HK-2 (cell line): ENCODE data around the gene HNRNPA3.
"Not testable (repeated sequence)": the region's sequence is repeated elsewhere in the genome, so short reads cannot be mapped to it uniquely, and the experiment has no call there.

Experiments
- DNase-seq: peaks from one replicate; pipeline ENCODE4 v3.0.0-alpha.2; 2018; ENCODE audit not compliant: unreplicated experiment

Gene HNRNPA3

DNA sequence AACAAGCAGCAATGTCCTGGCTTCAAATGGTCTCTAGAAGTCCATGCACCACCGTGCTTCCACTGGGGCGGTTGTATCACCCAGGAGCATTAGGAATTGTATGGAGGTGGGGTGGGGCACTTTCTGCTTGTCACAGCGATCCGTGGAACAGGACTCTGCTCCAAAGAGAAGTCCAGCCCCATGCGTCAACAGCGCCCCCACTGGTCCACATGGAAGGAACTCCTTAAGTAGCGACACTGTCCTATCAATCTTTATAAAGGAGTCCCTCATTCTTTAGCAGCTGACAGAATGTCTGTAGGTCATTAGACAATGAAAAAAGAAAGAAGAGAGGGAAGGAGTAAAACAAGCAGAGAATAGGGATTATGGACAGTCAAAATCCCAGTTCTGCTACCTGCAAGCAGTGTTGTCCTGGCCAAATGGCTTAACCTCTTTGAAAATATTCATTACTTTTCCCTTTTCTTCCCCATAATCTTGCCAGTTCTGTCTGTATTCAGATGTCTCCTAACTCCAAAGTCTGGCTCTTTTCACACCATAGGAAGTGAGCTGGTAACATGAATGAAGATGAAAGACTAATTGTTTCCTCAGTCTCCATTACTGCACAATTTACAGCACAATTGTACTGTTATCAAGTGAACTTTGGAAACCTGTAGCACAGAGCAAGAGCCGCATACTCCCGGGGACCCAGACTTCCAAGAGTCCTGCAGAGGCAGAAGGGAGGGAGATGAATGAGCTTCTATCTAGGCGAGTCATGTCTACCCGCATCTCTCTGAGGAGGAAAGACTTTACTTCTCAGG, 42.0 kb downstream of the HNRNPA3 start:
- no peak for DNase-seq

DNA sequence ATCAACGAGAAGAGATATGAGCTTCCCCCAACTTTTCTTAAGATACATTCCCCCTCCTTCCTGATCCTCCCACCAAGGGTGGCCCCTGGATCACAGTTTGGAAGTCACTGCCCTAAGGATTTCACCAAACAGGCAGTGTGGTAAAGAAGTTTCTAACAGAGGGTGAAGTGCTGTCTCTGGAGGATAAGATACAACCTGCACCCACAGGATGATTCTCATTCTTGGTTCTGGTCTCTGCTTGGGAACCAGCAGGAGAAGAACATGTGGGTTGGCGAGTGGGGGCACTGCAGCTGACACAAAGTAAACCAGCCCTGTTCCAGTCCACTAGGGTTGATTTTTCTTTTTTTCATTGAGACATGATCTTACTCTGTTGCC, 42.6 kb downstream of the HNRNPA3 start:
- DNase-seq = no peak

DNA sequence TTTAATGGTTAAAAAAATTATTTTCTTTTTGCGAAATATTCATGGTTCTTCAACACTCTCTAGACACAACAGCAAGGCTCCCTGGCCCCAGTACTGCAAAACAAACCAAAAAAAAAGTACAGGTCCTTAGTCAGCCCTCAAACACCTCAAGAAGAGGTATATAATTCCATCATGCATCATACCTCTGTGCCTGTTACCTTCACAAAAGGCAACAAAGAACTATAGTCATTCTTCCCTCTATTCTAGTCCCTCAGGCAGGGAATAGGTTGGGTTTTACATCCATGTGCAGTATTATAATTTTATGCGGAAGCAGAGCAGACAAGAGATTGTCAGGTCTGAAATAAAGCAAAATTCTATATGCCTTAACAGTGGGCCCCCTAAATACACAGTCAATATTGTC, 43.4 kb downstream of the HNRNPA3 start:
- no peak for DNase-seq

DNA sequence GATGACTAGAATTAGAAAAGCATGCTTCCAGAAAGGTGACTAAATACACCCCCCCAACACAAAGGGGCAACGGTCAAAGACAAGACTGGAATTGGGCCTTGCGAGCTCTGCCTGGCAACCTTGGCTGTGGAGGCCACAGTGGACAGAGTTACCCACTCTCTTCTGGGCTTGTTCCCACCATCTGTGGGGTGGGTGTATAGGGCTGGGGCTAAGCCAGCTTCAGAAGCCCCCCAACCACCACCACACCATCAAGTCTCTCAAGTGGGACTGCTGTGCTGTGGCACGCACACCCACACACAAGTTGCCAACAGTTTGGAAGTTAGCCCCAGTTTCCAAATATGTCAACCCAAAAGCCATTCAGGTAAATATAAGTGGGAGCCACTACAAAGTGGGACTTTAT, 44.1 kb downstream of the HNRNPA3 start:
- DNase-seq = no peak

DNA sequence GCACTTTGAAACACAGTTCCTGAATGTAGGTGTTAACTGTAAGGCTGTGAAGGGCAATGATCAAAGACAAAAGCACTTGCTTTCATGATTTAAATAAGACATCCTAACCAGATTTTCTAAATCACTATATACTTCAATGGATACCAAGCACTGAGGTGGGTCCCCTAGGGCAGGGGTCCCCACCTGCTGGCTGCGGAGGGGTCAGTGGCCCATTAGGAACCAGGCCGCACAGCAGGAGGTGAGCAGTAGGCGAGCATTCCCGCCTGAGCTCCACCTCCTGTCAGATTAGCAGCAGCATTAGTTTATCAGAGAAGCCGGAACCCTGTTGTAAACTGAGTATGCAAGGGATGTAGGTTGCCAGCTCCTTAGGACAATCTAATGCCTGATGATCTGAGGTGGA, 44.9 kb downstream of the HNRNPA3 start:
- DNase-seq = no peak

DNA sequence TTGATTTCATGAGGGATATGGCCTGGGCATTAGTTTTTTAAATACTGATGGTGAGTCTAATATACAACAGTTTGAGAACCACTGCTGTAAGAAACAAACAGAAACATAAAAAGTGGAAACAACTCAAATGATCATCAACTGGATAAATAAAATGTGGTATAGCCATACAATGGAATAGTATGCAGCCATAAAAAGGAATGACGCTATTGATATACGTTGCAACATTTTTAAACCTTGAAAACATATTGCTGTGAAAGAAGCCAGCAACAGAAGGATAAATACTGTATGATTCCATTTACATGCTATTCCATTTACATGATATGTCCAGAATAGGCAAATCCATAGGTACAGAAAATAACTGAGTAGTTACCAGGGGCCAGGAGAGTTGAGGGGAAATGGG, 45.5 kb downstream of the HNRNPA3 start:
- no peak for DNase-seq

DNA sequence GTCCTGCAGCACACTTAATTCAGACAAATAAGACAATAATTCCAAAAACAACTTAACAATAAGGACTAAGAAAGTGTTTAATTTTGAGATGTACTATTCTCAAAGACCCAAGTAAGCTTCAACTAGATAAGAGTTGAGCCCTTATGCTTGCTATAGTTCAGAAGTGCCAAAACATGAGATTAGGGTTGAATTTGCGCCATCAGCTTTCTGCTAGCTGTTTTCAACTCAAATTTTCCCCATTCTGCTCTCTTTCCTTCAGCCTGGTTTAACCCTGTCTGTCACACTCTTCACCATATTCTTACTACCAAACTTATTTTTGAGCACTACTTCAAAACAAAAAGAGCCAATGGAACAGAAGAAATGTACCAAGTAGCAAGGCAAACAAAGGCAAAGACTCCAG, 47.8 kb downstream of the HNRNPA3 start:
- no peak for DNase-seq

DNA sequence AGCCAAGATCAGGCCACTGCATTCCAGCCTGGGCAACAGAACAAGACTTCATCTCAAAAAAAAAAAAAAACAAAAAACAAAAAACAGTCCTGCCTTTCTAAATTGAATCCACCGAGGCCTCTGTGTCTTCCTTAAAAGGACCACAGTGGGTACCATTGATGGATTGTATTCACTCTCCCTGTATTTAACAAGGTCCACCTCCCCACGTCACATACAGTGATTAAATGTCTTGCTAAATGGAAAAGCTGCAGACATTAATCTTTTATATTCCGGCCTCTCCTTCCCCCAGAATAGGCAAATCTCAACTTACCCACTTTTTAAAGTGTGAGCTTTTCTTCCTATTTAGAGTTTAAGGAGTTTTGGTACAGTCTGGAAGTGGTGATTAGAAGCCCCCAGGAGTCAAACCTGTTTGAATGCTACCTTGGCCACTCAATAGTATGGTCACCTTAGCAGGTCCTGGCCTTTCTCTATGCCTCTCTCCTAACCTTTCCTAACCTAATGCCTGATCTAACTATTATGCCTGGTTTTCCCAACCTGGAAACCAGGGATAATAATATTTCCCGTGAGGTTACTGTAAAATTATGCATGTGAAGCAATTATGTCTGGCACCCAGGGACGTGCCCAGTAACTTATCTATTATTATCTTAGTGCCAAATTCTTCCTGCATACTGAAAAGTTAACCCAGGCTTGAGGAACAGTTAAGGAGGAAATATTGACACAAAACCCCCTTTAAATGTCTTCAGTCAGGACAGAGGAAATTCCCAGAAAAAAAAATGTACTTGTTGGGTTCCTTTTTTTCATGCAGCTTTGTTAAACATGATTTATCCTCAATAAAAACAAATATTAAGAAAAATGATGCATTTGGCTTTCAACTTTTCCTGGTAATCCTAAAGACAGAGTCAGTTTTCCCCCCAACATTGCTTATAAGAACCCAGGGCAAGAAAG, 48.8 kb downstream of the HNRNPA3 start:
- no peak for DNase-seq

DNA sequence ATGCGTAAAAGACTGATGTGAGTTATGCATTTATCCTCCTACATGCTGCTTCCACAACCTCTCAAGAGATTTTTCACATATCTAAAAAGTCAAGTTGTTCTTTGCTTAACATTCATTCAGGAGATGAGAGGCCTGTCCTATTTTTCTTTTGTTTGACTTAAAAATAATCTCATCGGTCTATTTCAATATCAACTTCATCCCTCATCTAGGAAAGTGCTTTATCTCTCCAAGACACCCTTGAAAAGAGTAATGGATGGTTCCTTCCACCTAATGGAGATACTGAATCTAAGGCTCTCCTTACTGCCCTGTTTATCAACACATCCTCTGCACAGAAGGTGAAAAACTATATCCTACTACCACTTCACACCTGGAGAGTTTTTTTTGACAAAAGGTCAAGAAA, 49.5 kb downstream of the HNRNPA3 start:
- DNase-seq = no peak

DNA sequence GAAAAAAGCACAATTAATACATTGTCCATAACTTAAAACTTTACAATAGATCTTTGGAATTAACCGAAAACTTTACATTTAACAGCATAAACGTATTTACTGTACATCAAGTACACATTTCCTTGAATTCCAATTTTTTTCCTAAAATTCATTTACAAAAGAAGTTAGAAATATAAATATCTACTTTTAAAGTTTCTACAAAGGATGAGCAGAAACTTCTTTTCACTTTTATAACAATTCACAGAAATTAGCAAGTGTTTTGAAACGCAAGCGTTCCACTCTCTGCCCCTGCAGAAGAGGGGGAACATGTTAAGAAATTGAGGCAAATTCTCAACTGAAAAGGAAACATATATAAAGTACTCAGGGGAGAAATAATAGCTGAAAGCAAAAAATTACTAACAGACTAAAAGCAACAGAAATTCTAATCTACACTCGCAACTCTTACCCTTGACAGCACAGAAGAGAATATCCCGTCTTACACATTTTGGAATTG, 50.4 kb downstream of the HNRNPA3 start:
- DNase-seq = no peak

DNA sequence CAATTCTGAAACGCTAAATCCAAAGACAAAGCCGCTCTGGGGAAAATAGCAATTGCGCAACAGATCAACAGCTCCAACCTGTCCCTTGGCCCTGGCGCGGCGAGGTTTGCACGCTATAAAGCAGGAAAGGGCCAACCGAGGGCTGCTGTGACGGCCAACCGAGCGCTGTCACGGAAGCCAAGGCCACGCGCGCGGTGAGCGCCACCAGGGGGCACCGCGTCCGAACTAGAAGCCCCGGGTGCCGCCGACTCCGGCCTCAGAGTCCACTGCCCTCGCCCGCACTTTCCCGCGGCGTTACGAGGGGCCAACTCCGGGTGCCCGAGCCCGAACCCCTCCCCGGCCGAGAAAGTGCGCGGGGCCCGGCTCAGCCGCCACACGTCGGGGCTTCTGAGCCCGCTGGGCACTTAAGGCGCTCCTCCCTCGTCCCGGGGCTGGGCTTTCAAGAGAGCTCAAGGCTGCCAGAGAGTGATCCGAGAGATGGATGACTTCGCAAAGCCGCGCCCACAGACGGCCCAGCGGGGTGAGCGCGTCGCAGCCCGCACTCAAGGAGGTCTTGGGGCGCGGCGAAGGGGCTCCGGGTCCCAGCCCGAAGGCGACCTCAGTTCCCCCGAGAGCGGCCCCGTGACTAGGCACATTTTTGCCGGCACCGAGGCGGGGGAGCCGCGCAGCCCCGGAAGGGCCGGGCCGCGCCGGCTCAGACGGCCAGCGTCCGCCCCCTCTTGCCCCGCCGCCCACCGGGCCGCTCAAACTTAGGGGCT, 51.0 kb downstream of the HNRNPA3 start:
- peak; percentile 96 for DNase-seq

DNA sequence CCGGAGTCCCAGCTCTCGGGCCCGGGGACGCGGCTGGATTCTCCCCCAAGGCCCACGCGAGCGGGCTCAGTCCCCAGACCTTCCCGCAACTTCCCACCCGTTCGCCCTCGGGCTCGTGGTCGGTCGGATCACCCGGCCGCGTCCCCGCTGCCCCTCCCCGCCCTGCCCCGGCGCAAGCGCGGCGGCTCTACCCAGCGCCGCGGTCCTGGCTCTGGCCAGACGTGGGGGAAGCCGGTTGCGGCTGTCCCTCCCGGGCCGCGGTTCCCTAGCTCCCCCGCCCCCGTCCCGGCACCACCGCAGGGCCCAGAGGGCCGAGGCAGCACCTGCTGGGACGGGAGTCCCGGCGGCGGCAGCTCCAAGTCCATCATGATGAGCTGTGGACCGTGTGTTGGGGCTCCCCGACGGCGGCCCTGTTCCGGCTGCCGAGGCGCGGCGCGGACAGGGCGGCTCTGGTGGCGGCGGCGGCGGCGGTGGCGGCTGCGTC, 51.7 kb downstream of the HNRNPA3 start:
- DNase-seq = no peak

DNA sequence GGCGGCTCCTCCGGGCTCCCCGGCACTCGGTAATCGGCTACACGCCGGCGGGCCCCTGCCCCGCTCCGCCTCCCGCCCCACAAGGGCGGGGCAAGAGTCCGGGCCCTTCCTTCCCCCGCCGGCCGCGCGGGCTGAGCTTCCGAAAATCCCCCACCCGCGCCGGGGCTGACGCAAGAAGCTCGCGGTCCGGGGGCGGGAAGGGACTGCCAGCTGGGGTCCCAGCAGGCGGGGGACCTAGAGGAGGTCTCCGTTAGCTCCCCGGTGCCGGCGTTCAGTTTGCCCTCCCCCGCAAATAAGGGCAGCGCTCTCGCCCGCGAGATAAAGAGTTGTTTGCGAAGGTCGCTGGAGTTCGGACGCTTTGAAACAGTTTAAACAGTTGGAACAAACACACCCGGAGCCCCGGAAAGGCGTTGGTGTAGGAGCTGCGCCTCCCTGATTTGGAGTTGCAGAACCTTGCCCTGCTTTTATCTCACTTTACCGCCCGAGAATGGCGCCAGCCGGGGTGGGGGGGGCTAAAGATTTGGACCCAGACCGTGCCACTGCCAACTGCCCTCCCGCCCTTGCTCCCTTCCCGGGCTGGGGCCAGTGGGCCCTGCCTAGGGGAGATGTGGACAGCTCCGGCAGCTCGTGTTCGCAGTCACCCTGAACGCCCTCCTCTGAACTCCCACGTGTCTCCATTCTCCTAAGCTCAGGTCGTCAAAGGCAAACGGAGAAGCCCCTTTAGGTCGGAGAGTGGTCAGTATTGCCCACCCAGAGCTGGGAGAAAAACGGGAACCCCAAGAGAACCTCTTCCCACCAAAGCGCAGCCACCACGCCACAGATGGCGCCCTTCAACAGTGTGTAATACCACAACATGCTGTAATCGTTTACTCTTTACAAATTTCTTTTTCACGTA, 52.3 kb downstream of the HNRNPA3 start, which contains the start of gene NFE2L2:
Gene NFE2L2, minus strand, starts transcription at position 35 of the 895 bp plus-strand sequence. CDS start 151 bp downstream, outside the sequence.
- DNase-seq = peak; percentile 87

DNA sequence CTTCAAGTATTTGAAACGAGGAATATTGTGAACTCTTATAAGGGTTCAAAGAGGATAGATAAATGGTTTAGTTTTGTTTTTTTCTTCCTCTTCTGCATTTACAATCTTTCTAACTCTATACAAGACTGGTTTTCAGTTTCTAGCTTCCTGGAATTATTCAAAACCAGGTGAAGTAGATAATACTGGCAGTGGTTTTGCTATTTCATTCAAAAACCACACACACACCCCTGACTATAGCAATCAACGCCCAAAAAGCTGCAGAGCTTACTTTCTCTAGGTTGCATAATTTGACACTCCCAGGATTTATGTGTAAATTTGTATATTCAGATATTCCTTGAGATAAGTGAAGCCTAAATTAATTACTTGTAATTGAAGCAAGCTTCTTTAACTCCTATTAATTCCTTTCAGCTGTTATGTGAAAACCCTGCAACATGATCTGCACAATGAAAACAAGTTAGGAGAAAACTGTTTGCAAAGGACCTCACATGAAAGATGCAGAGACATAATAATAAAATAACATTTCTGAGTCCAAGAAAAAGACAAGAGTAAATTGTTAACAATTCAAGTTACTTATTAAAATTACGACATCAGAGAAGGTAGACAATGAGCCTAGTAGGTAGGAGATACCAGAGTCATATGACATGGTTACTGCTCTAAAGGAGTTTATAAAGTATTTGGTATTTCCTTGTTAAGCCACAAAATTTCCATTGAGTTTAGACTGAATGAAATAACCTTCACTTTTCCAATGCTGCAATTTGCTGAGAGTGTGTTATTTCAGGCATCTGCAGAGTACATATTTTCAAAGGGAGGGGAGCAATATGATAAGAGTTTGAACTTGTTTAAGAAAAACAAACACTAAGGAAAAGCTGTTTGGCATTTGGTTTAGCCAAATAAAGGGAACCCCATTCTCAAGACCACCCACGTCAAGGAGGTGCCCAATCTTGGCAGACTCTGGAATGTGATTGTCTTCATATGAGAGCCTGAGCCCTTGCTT, 53.5 kb downstream of the HNRNPA3 start:
- no peak for DNase-seq

DNA sequence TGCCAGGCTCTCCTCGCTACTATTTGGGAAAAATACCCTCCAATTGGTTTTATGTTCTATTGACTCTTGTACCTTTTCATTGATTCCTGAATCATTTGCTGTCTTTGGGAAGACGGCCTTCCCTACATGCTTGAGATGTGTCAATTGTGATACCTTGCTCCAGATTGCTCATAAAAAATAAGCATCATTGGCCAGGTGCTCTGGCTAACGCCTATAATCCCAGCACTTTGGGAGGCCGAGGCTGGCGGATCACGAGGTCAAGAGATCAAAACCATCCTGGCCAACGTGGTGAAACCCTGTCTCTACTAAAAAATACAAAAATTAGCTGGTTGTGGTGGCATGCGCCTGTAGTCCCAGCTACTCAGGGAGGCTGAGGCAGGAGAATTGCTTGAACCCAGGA, 54.4 kb downstream of the HNRNPA3 start:
- DNase-seq = not testable (repeated sequence)

DNA sequence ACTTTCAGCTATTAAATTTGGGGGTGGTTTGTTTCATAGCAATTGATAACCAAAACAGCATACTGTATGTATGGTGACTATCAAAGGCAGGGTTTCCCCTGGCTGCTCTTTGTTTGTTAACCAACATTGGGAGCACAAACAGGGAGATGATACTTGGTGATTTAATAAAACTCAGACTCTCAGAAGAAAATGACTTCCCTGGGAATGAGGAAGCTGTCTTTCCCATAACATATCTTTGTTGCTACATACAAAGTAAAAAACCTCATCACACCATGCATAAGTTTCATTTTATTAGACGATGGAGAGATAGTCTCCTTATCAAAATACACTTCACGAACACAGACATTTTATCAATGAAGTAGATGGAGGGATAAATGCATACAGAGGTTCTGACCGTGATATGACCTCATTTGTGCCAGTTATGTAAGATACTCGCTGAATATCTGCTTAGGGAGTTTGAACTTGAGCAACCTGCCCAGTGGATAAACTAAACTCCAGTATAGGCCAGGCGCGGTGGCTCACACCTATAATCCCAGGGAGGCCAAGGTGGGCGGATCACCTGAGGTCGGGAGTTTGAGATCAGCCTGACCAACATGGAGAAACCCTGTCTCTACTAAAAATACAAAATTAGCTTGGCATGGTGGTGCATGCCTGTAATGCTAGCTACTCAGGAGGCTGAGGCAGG, 55.7 kb downstream of the HNRNPA3 start:
- DNase-seq = no peak

DNA sequence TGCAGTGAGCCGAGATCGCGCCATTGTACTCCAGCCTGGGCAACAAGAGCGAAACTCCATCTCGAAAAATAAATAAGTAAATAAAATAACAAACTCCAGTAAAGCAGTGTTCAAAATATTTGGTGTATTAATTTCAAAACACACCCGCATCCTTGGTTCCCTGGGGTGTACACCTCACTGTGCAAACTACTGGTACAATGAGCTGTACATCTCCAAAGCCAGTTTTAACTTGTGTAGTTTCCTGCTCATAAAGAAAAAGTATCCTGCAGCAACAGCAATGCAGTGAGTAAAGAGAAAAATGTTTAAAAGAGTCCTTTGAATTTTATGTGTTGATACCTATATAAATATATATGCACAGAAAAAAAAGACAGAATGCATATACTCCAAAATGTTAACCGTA, 56.3 kb downstream of the HNRNPA3 start:
- no peak for DNase-seq

DNA sequence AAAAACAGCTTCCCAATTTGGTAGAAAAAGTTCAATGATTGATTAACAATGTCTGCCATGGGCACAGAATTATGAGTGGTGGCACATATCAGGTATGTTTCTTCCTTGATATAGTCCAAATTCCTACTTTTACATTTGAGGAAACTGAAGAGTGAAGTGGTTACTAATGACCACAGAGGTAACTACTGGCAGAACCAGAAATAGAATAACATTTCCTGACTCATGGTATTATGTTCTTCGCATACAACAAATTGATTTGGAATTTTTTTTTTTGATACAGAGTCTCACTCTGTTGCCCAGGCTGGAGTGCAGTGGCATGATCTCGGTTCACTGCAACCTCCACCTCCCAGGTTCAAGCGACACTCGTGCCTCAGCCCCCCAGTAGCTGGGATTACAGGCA, 57.9 kb downstream of the HNRNPA3 start:
- no peak for DNase-seq
